ENCODE data around the gene SORCS1. TPM values are rescaled to one million over a fixed set of nuclear protein-coding genes. Genes with fewer than 3 reads are reported as not detected.

Gene SORCS1
- total RNA-seq, 1 experiment from 2014 or later = not detected

GRCh38 chr10:106981452-106982075 lies 182.9 kb downstream of the SORCS1 start:
- no peak overlapping the region for H3K4me3 ChIP-seq (ENCODE audit: low read depth, low read length)
- no peaks in the 10 kb centered on the region for H3K4me1 Mint-ChIP-seq (ENCODE audit: low read depth, unreplicated experiment)
- no peaks in the 10 kb centered on the region for H3K9me3 ChIP-seq
- intact Hi-C loops (cut with micrococcal nuclease; ENCODE audit: unreplicated experiment) = no loop called here
- no peak for DNase-seq
- TF ChIP-seq CTCF (IDR thresholded peaks at IDR 0.05; ENCODE audit: insufficient read depth in 1 of 2, low read depth in 1 of 2, low read length in 1 of 2, severe bottlenecking in 1 of 2, unreplicated experiment in 1 of 2) = no peak
- BruUV-seq (replicated peaks) = no TSS peak
- H3K27me3 Mint-ChIP-seq (ENCODE audit: insufficient read depth, unreplicated experiment) = no peaks in the 10 kb centered on the region
- ChIA-PET CTCF (no interaction called here), POLR2A (no interaction called here)
- H3K27ac Mint-ChIP-seq (ENCODE audit: unreplicated experiment) = no peak overlapping the region
- H3K9me3 Mint-ChIP-seq (ENCODE audit: unreplicated experiment) = no peaks in the 10 kb centered on the region
- H3K4me3 Mint-ChIP-seq (ENCODE audit: unreplicated experiment) = no peak overlapping the region
- no peaks in the 10 kb centered on the region for H3K36me3 Mint-ChIP-seq (ENCODE audit: insufficient read depth, unreplicated experiment)
- H3K4me1 ChIP-seq = no peaks in the 10 kb centered on the region
- H3K27me3 ChIP-seq (replicated peaks; ENCODE audit: control insufficient read depth, insufficient read depth, low read length) = no peaks in the 10 kb centered on the region
- H3K36me3 ChIP-seq (ENCODE audit: control insufficient read depth, insufficient read depth, low read length) = no peaks in the 10 kb centered on the region

- ChIA-PET CTCF (no interaction called here), POLR2A (no interaction called here)
- no peaks in the 10 kb centered on the region for H3K27me3 Mint-ChIP-seq (ENCODE audit: insufficient read depth, unreplicated experiment)
- H3K36me3 Mint-ChIP-seq (ENCODE audit: insufficient read depth, unreplicated experiment) = no peaks in the 10 kb centered on the region
- Histone ChIP-seq H3K9me3 (no peaks in the 10 kb centered on the region), H3K27me3 (replicated peaks; ENCODE audit: control insufficient read depth, insufficient read depth, low read length) (no peaks in the 10 kb centered on the region), H3K36me3 (ENCODE audit: control insufficient read depth, insufficient read depth, low read length) (no peaks in the 10 kb centered on the region), H3K4me3 (ENCODE audit: low read depth, low read length) (no peak overlapping the region), H3K4me1 (no peaks in the 10 kb centered on the region)
- H3K4me1 Mint-ChIP-seq (ENCODE audit: low read depth, unreplicated experiment) = no peaks in the 10 kb centered on the region
- no peak overlapping the region for H3K27ac Mint-ChIP-seq (ENCODE audit: unreplicated experiment)
- no peaks in the 10 kb centered on the region for H3K9me3 Mint-ChIP-seq (ENCODE audit: unreplicated experiment)
- TF ChIP-seq CTCF (IDR thresholded peaks at IDR 0.05; ENCODE audit: insufficient read depth in 1 of 2, low read depth in 1 of 2, low read length in 1 of 2, severe bottlenecking in 1 of 2, unreplicated experiment in 1 of 2) = no peak
- intact Hi-C loops (cut with micrococcal nuclease; ENCODE audit: unreplicated experiment) = no loop called here
- no peak overlapping the region for H3K4me3 Mint-ChIP-seq (ENCODE audit: unreplicated experiment)
- BruUV-seq (replicated peaks) = no TSS peak
- no peak for DNase-seq
These were observed 183.7 kb downstream of the SORCS1 start for GRCh38 chr10:106980495-106981451.

GRCh38 chr10:106978756-106979155 lies 185.8 kb downstream of the SORCS1 start:
- TF ChIP-seq CTCF (IDR thresholded peaks at IDR 0.05; ENCODE audit: insufficient read depth in 1 of 2, low read depth in 1 of 2, low read length in 1 of 2, severe bottlenecking in 1 of 2, unreplicated experiment in 1 of 2) = no peak
- Mint-ChIP-seq H3K4me3 (ENCODE audit: unreplicated experiment) (no peak overlapping the region), H3K9me3 (ENCODE audit: unreplicated experiment) (no peaks in the 10 kb centered on the region), H3K4me1 (ENCODE audit: low read depth, unreplicated experiment) (no peaks in the 10 kb centered on the region), H3K27me3 (ENCODE audit: insufficient read depth, unreplicated experiment) (no peaks in the 10 kb centered on the region), H3K36me3 (ENCODE audit: insufficient read depth, unreplicated experiment) (no peaks in the 10 kb centered on the region), H3K27ac (ENCODE audit: unreplicated experiment) (no peak overlapping the region)
- no peaks in the 10 kb centered on the region for H3K4me1 ChIP-seq
- no peaks in the 10 kb centered on the region for H3K27me3 ChIP-seq (replicated peaks; ENCODE audit: control insufficient read depth, insufficient read depth, low read length)
- CTCF ChIA-PET = no interaction called here
- no peaks in the 10 kb centered on the region for H3K36me3 ChIP-seq (ENCODE audit: control insufficient read depth, insufficient read depth, low read length)
- DNase-seq = no peak
- POLR2A ChIA-PET = no interaction called here
- no peaks in the 10 kb centered on the region for H3K9me3 ChIP-seq
- no peak overlapping the region for H3K4me3 ChIP-seq (ENCODE audit: low read depth, low read length)
- intact Hi-C loops (cut with micrococcal nuclease; ENCODE audit: unreplicated experiment) = no loop called here
- BruUV-seq (replicated peaks) = no TSS peak

Data from Caco-2 (cell line).